Panc1 (cell line): ENCODE data around the gene RXRB. TPM values are rescaled to one million over a fixed set of nuclear protein-coding genes. Genes with fewer than 3 reads are reported as not detected.

Experiments used
- ATAC-seq: fragments of 200-7000 bp; cut with Tn5 transposase; 2 replicates; pipeline ENCODE4 v1.9.1; 2020; ENCODE audit warnings: mild to moderate bottlenecking, moderate library complexity
- BruUV-seq: library from RNA; stranded (reverse); fragments of 400-500 nt; replicated peaks from 2 replicates; lab custom pipeline; 2021; lab: Mats Ljungman, UMichigan
- CTCF ChIA-PET: fragments of 300-600 bp; sonication (Branson Sonifier 250); formaldehyde crosslinking; loops from one replicate; lab custom pipeline; 2022; ENCODE audit warnings: antibody characterized with exemption; lab: Charles Lee
- POLR2A ChIA-PET: fragments of 300-600 bp; sonication (Branson Sonifier 250); formaldehyde crosslinking; loops from one replicate; lab custom pipeline; 2022; ENCODE audit warnings: antibody characterized with exemption; lab: Charles Lee
- DNase-seq: peaks from one replicate; pipeline ENCODE4 v3.0.0-alpha.2; 2010; ENCODE audit warnings: low read depth, low spot score
- H3K27ac ChIP-seq: 2 replicates; pipeline ENCODE4 v1.5.1; 2011; ENCODE audit warnings: mild to moderate bottlenecking, low read length, inconsistent platforms
- H3K27me3 ChIP-seq: fragments of 200-500 bp; sonication (Bioruptor generic); 2 replicates; pipeline ENCODE4 v1.6.0; 2014; ENCODE audit warnings: low read length, inconsistent platforms; ENCODE audit not compliant: control insufficient read depth, insufficient read depth
- H3K36me3 ChIP-seq: fragments of 200-500 bp; sonication (Bioruptor generic); 2 replicates; pipeline ENCODE4 v1.5.1; 2014; ENCODE audit warnings: inconsistent platforms, mild to moderate bottlenecking, low read length, moderate library complexity; ENCODE audit not compliant: control insufficient read depth, insufficient read depth
- H3K4me1 ChIP-seq: 2 replicates; pipeline ENCODE4 v1.5.1; 2011; ENCODE audit warnings: inconsistent platforms, mild to moderate bottlenecking, low read length, moderate library complexity; ENCODE audit not compliant: control insufficient read depth, insufficient read depth
- H3K4me3 ChIP-seq, 2 experiments: 2 replicates each; pipeline ENCODE4 v1.5.1; 2011 to 2012; ENCODE audit warnings: low read depth in 2 of 2, low read length in 2 of 2, mild to moderate bottlenecking in 2 of 2, inconsistent platforms in 1 of 2, moderate library complexity in 1 of 2
- H3K9me3 ChIP-seq: fragments of 200-500 bp; sonication (Bioruptor generic); 2 replicates; pipeline ENCODE4 v1.5.1; 2014; ENCODE audit warnings: low read depth, mild to moderate bottlenecking, inconsistent platforms, low read length, moderate library complexity; ENCODE audit not compliant: control insufficient read depth, insufficient read depth
- POLR2AphosphoS5 ChIP-seq: IDR thresholded peaks from 2 replicates; pipeline ENCODE4 v1.6.1; 2012; ENCODE audit warnings: mild to moderate bottlenecking, low read depth, low read length, moderate library complexity
- SIN3A ChIP-seq: IDR thresholded peaks from 2 replicates; pipeline ENCODE4 v1.6.1; 2012; ENCODE audit warnings: low read depth, mild to moderate bottlenecking, low read length, moderate library complexity, borderline replicate concordance; ENCODE audit not compliant: insufficient read depth
- TCF7L2 ChIP-seq: IDR thresholded peaks from 2 replicates; pipeline ENCODE4 v1.6.1; 2011; ENCODE audit warnings: mild to moderate bottlenecking, low read depth, low read length, inconsistent platforms
- in situ Hi-C: cut with HindIII; loops from 2 replicates; pipeline ENCODE4 v1.10.0; 2016; ENCODE audit warnings: low sequenced_read_pairs, low pct_unique_long_range_greater_than_20kb
- intact Hi-C: fragments of 100-400 bp; cut with micrococcal nuclease; formaldehyde crosslinking; loops from one replicate; pipeline ENCODE4 v1.10.0; 2022; ENCODE audit not compliant: unreplicated experiment
- total RNA-seq: library from RNA; stranded (reverse); gene quantifications from one replicate; pipeline ENCODE4 v1.2.1, GENCODE V29; 2021; ENCODE audit not compliant: unreplicated experiment
- TF ChIP-seq, protein P1 (sequence below): fragments of 450-650 bp; IDR thresholded peaks from 2 replicates; pipeline ENCODE4 v1.5.1; 2017; ENCODE audit warnings: mild to moderate bottlenecking
- TF ChIP-seq, protein P2 (sequence below), 2 experiments: IDR thresholded peaks; 2 replicates each; pipeline ENCODE4 v1.6.1; 2011 to 2012; ENCODE audit warnings: low read depth in 2 of 2, control low read depth in 1 of 2, low read length in 1 of 2, mild to moderate bottlenecking in 1 of 2, moderate library complexity in 1 of 2; ENCODE audit not compliant: insufficient read depth in 1 of 2

Gene RXRB
- total RNA-seq, 1 experiment from 2014 or later = 27.4 TPM

DNA sequence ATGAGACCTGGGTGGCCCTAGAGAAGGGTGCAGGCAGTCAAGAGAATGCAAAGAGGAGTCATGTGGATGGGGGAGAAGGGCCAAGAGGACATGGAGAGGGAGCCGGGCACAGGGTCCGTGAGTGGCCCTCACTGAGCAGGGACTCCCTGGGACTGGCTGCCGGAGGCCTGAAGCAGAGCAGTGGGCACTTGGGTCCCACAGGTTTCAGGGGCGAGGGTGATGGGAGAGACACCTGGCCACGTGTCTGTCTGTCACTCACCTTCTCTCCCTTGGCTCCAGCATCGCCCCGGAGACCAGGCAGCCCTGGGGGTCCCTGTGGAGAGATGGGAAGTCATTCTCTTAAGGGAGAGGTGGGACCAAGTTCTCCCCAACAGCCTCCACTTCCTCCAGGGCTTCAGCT is 33.7 kb downstream of the RXRB start:
- Histone ChIP-seq H3K27me3 (no peaks in the 10 kb centered on the region), H3K4me3 (no peak overlapping the region), H3K9me3 (no peaks in the 10 kb centered on the region), H3K36me3 (no peaks in the 10 kb centered on the region), H3K27ac (no peak overlapping the region), H3K4me1 (peaks cover 6% of the 10 kb centered on the region)
- BruUV-seq = no TSS peak
- intact Hi-C loops (no loop called here), in situ Hi-C loops (no loop called here)
- ChIA-PET CTCF (no interaction called here), POLR2A (no interaction called here)
- no peak for DNase-seq
- TF ChIP-seq, protein P1, sequence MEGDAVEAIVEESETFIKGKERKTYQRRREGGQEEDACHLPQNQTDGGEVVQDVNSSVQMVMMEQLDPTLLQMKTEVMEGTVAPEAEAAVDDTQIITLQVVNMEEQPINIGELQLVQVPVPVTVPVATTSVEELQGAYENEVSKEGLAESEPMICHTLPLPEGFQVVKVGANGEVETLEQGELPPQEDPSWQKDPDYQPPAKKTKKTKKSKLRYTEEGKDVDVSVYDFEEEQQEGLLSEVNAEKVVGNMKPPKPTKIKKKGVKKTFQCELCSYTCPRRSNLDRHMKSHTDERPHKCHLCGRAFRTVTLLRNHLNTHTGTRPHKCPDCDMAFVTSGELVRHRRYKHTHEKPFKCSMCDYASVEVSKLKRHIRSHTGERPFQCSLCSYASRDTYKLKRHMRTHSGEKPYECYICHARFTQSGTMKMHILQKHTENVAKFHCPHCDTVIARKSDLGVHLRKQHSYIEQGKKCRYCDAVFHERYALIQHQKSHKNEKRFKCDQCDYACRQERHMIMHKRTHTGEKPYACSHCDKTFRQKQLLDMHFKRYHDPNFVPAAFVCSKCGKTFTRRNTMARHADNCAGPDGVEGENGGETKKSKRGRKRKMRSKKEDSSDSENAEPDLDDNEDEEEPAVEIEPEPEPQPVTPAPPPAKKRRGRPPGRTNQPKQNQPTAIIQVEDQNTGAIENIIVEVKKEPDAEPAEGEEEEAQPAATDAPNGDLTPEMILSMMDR = no peak
- TF ChIP-seq POLR2AphosphoS5 (no peak), SIN3A (no peak), TCF7L2 (no peak)
- TF ChIP-seq, protein P2, sequence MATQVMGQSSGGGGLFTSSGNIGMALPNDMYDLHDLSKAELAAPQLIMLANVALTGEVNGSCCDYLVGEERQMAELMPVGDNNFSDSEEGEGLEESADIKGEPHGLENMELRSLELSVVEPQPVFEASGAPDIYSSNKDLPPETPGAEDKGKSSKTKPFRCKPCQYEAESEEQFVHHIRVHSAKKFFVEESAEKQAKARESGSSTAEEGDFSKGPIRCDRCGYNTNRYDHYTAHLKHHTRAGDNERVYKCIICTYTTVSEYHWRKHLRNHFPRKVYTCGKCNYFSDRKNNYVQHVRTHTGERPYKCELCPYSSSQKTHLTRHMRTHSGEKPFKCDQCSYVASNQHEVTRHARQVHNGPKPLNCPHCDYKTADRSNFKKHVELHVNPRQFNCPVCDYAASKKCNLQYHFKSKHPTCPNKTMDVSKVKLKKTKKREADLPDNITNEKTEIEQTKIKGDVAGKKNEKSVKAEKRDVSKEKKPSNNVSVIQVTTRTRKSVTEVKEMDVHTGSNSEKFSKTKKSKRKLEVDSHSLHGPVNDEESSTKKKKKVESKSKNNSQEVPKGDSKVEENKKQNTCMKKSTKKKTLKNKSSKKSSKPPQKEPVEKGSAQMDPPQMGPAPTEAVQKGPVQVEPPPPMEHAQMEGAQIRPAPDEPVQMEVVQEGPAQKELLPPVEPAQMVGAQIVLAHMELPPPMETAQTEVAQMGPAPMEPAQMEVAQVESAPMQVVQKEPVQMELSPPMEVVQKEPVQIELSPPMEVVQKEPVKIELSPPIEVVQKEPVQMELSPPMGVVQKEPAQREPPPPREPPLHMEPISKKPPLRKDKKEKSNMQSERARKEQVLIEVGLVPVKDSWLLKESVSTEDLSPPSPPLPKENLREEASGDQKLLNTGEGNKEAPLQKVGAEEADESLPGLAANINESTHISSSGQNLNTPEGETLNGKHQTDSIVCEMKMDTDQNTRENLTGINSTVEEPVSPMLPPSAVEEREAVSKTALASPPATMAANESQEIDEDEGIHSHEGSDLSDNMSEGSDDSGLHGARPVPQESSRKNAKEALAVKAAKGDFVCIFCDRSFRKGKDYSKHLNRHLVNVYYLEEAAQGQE (IDR thresholded peaks at IDR 0.05; ENCODE audit: insufficient read depth in 1 of 2, low read depth in 2 of 2, low read length in 1 of 2) = no peak
- no peak for ATAC-seq

DNA sequence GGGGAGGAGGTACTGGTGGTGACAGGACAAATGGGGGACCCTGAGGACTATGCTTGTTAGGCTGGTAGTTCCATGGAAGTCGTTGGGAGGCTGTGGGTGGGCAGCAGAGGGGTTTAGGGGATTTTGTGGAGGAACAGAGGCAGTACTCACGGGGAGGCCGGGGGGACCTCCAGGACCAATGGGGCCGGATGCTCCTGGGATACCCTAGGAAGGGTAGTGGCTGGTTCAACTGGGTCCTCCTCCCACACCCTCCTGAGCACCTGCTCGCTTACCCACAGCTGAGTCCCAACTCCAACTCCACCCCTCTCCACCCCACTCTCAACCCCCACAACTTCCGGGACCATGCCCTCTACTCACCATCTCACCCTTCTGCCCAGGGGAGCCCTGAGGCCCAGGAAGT is 34.1 kb downstream of the RXRB start:
- no TSS peak for BruUV-seq
- Histone ChIP-seq H3K4me1 (peaks cover 9% of the 10 kb centered on the region), H3K36me3 (no peaks in the 10 kb centered on the region), H3K27ac (no peak overlapping the region), H3K4me3 (no peak overlapping the region), H3K27me3 (no peaks in the 10 kb centered on the region), H3K9me3 (no peaks in the 10 kb centered on the region)
- intact Hi-C loops = no loop called here
- no peak for DNase-seq
- CTCF ChIA-PET = no interaction called here
- POLR2A ChIA-PET = no interaction called here
- TF ChIP-seq POLR2AphosphoS5 (no peak), TCF7L2 (no peak), SIN3A (no peak)
- TF ChIP-seq, protein P1 = no peak
- TF ChIP-seq, protein P2 (IDR thresholded peaks at IDR 0.05; ENCODE audit: insufficient read depth in 1 of 2, low read depth in 2 of 2, low read length in 1 of 2) = no peak
- in situ Hi-C loops = no loop called here
- no peak for ATAC-seq
